ENCODE measurements around the gene PROKR1. TPM values are rescaled to one million over a fixed set of nuclear protein-coding genes. Genes with fewer than 3 reads are reported as not detected.

The PROKR1 gene
- total and polyA plus RNA-seq, 2 experiments from 2014 or later: 0.11 TPM; not detected in 1

GRCh38 chr2:68650645-68651044 is 7.3 kb downstream of the PROKR1 start:
- Histone ChIP-seq H3F3A (ENCODE audit: insufficient read depth) (no peaks in the 10 kb centered on the region), H3K9me3 (ENCODE audit: low read depth) (no peaks in the 10 kb centered on the region), H3K9ac (no peak overlapping the region), H3K27ac (no peak overlapping the region), H3K27me3 (replicated peaks; ENCODE audit: insufficient read depth) (peaks cover 33% of the 10 kb centered on the region), H3K9me2 (ENCODE audit: insufficient read depth) (no peaks in the 10 kb centered on the region), H4K20me1 (ENCODE audit: insufficient read depth) (no peaks in the 10 kb centered on the region), H3K4me2 (ENCODE audit: unreplicated experiment) (no peak overlapping the region), H3K36me3 (ENCODE audit: low read depth) (no peaks in the 10 kb centered on the region), H2AFZ (no peak overlapping the region), H3K79me2 (ENCODE audit: insufficient read depth) (no peaks in the 10 kb centered on the region), H3K4me3 (no peak overlapping the region), H3K4me1 (ENCODE audit: insufficient read depth) (no peaks in the 10 kb centered on the region)
- 85 to 90% methylated on average over 1 of the region's 1 CpG for WGBS, 2 experiments (ENCODE audit: low coverage in 1 of 2, low lambda C conversion rate in 2 of 2, missing lambda C conversion rate in 2 of 2)
- in situ Hi-C loops (cut with MboI): no loop called here
- DNase-seq: no peak
- TF ChIP-seq EZH2phosphoT487 (IDR thresholded peaks at IDR 0.05; ENCODE audit: insufficient read depth, low read depth) (no peak), EZH2 (IDR thresholded peaks at IDR 0.05; ENCODE audit: insufficient read depth, poor library complexity, severe bottlenecking) (no peak)

GRCh38 chr2:68653034-68653433 is 9.7 kb downstream of the PROKR1 start:
- H3K4me2 ChIP-seq (ENCODE audit: unreplicated experiment): no peak overlapping the region
- H3K27ac ChIP-seq: no peak overlapping the region
- H3K9me2 ChIP-seq (ENCODE audit: insufficient read depth): no peaks in the 10 kb centered on the region
- no peak overlapping the region for H3K9ac ChIP-seq
- H3K36me3 ChIP-seq (ENCODE audit: low read depth): no peaks in the 10 kb centered on the region
- H3K4me1 ChIP-seq (ENCODE audit: insufficient read depth): no peaks in the 10 kb centered on the region
- no peak overlapping the region for H3K4me3 ChIP-seq
- H3F3A ChIP-seq (ENCODE audit: insufficient read depth): no peaks in the 10 kb centered on the region
- in situ Hi-C loops (cut with MboI): no loop called here
- TF ChIP-seq EZH2phosphoT487 (IDR thresholded peaks at IDR 0.05; ENCODE audit: insufficient read depth, low read depth): no peak
- TF ChIP-seq EZH2 (IDR thresholded peaks at IDR 0.05; ENCODE audit: insufficient read depth, poor library complexity, severe bottlenecking): no peak
- no peaks in the 10 kb centered on the region for H4K20me1 ChIP-seq (ENCODE audit: insufficient read depth)
- 58 to 62% methylated on average over 9 of the region's 9 CpGs for WGBS, 2 experiments (ENCODE audit: low coverage in 1 of 2, low lambda C conversion rate in 2 of 2, missing lambda C conversion rate in 2 of 2)
- no peak for DNase-seq
- no peaks in the 10 kb centered on the region for H3K79me2 ChIP-seq (ENCODE audit: insufficient read depth)
- H2AFZ ChIP-seq: no peak overlapping the region
- peaks cover 36% of the 10 kb centered on the region for H3K27me3 ChIP-seq (replicated peaks; ENCODE audit: insufficient read depth)
- no peaks in the 10 kb centered on the region for H3K9me3 ChIP-seq (ENCODE audit: low read depth)

DNA sequence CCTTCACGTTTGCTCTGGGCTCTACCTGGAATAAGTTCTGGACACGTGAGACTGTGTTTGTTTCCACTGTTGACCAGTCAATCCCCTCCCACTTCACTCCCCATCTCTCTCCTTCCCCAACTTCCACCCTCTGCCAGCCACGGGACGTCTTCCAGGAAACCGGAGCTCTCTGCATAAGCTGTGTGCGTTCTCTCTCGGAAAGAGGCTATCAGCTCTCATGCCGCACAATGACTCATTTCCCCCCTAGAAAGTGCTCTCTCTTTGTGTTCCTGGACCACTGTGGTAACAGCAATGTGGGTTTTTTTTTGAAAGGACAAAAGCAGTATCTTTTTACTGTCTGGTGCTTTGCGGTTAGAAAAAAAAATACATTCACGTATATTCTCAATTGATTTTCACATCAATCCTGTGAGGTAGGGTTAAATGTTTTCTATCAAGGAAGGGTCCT is 10.2 kb downstream of the PROKR1 start:
- H3K9me3 ChIP-seq (ENCODE audit: low read depth): no peaks in the 10 kb centered on the region
- no peaks in the 10 kb centered on the region for H3K36me3 ChIP-seq (ENCODE audit: low read depth)
- H3K9me2 ChIP-seq (ENCODE audit: insufficient read depth): no peaks in the 10 kb centered on the region
- H3K4me1 ChIP-seq (ENCODE audit: insufficient read depth): no peaks in the 10 kb centered on the region
- no peak overlapping the region for H3K9ac ChIP-seq
- no peak overlapping the region for H2AFZ ChIP-seq
- H3K4me2 ChIP-seq (ENCODE audit: unreplicated experiment): no peak overlapping the region
- H3K4me3 ChIP-seq: no peak overlapping the region
- peaks cover 35% of the 10 kb centered on the region for H3K27me3 ChIP-seq (replicated peaks; ENCODE audit: insufficient read depth)
- no peaks in the 10 kb centered on the region for H3K79me2 ChIP-seq (ENCODE audit: insufficient read depth)
- DNase-seq: no peak
- no peaks in the 10 kb centered on the region for H4K20me1 ChIP-seq (ENCODE audit: insufficient read depth)
- H3K27ac ChIP-seq: no peak overlapping the region
- 30 to 31% methylated on average over 10 of the region's 10 CpGs for WGBS, 2 experiments (ENCODE audit: low coverage in 1 of 2, low lambda C conversion rate in 2 of 2, missing lambda C conversion rate in 2 of 2)
- TF ChIP-seq EZH2 (IDR thresholded peaks at IDR 0.05; ENCODE audit: insufficient read depth, poor library complexity, severe bottlenecking) (no peak), EZH2phosphoT487 (IDR thresholded peaks at IDR 0.05; ENCODE audit: insufficient read depth, low read depth) (no peak)
- H3F3A ChIP-seq (ENCODE audit: insufficient read depth): no peaks in the 10 kb centered on the region
- in situ Hi-C loops (cut with MboI): no loop called here

GRCh38 chr2:68658266-68658665 is 14.9 kb downstream of the PROKR1 start:
- H3K27ac ChIP-seq: no peak overlapping the region
- no peaks in the 10 kb centered on the region for H4K20me1 ChIP-seq (ENCODE audit: insufficient read depth)
- H3K27me3 ChIP-seq (replicated peaks; ENCODE audit: insufficient read depth): peaks cover 26% of the 10 kb centered on the region
- H3K9me3 ChIP-seq (ENCODE audit: low read depth): no peaks in the 10 kb centered on the region
- no peak overlapping the region for H2AFZ ChIP-seq
- H3F3A ChIP-seq (ENCODE audit: insufficient read depth): no peaks in the 10 kb centered on the region
- no peak overlapping the region for H3K4me3 ChIP-seq
- H3K9me2 ChIP-seq (ENCODE audit: insufficient read depth): no peaks in the 10 kb centered on the region
- H3K36me3 ChIP-seq (ENCODE audit: low read depth): no peaks in the 10 kb centered on the region
- no peaks in the 10 kb centered on the region for H3K4me1 ChIP-seq (ENCODE audit: insufficient read depth)
- WGBS, 2 experiments (ENCODE audit: low coverage in 1 of 2, low lambda C conversion rate in 2 of 2, missing lambda C conversion rate in 2 of 2): 19 to 20% methylated on average over 6 of the region's 6 CpGs
- in situ Hi-C loops (cut with MboI): no loop called here
- no peak overlapping the region for H3K9ac ChIP-seq
- H3K4me2 ChIP-seq (ENCODE audit: unreplicated experiment): no peak overlapping the region
- TF ChIP-seq EZH2 (IDR thresholded peaks at IDR 0.05; ENCODE audit: insufficient read depth, poor library complexity, severe bottlenecking) (no peak), EZH2phosphoT487 (IDR thresholded peaks at IDR 0.05; ENCODE audit: insufficient read depth, low read depth) (no peak)
- no peak for DNase-seq
- H3K79me2 ChIP-seq (ENCODE audit: insufficient read depth): no peaks in the 10 kb centered on the region

DNA sequence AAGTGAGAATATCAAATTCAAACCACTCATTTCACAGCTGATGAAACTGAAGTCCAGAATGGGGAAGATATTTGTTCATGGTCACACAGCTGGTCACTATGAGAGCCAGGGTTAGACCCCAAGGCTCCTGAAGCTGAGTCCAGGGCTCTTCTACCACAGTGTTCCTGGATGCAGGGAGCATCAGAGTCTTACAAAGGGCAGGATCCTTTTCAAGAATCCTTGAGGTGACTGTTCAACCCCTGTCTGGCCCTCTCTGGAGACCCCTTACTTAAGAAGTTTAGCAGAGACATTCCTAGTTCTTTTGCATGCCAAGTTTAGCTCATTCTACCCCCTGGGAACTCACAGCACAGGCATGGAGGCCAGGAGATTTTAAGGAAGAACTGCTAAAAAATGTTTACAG is 15.7 kb downstream of the PROKR1 start:
- H3K36me3 ChIP-seq (ENCODE audit: low read depth): no peaks in the 10 kb centered on the region
- TF ChIP-seq EZH2phosphoT487 (IDR thresholded peaks at IDR 0.05; ENCODE audit: insufficient read depth, low read depth): no peak
- TF ChIP-seq EZH2 (IDR thresholded peaks at IDR 0.05; ENCODE audit: insufficient read depth, poor library complexity, severe bottlenecking): no peak

More for the DNA sequence above, 15.7 kb downstream of the PROKR1 start:
- H3K4me3 ChIP-seq: no peak overlapping the region
- no peaks in the 10 kb centered on the region for H3K9me2 ChIP-seq (ENCODE audit: insufficient read depth)
- no peak overlapping the region for H3K27ac ChIP-seq
- no peak overlapping the region for H3K9ac ChIP-seq
- no peak overlapping the region for H2AFZ ChIP-seq
- no peak overlapping the region for H3K4me2 ChIP-seq (ENCODE audit: unreplicated experiment)
- no peaks in the 10 kb centered on the region for H3K9me3 ChIP-seq (ENCODE audit: low read depth)
- H4K20me1 ChIP-seq (ENCODE audit: insufficient read depth): no peaks in the 10 kb centered on the region
- no peaks in the 10 kb centered on the region for H3F3A ChIP-seq (ENCODE audit: insufficient read depth)
- no peak for DNase-seq
- H3K27me3 ChIP-seq (replicated peaks; ENCODE audit: insufficient read depth): peaks cover 26% of the 10 kb centered on the region
- in situ Hi-C loops (cut with MboI): no loop called here
- no peaks in the 10 kb centered on the region for H3K79me2 ChIP-seq (ENCODE audit: insufficient read depth)
- H3K4me1 ChIP-seq (ENCODE audit: insufficient read depth): no peaks in the 10 kb centered on the region

Measured in GM23248 (cell line).